ENCODE measurements around the gene USP11. TPM values are rescaled to one million over a fixed set of nuclear protein-coding genes. Genes with fewer than 3 reads are reported as not detected.
A peak's percentile ranks its signal among the peaks of the same experiment; 100 is the strongest.

The USP11 gene
- total RNA-seq, 6 experiments from 2014 or later, result 55.2 to 68.7 (median 62.8) TPM

GRCh38 chrX:47204970-47205369 is 27.8 kb upstream of the USP11 start:
- no peak overlapping the region for H3K27ac Mint-ChIP-seq
- no peak for DNase-seq
- H3K36me3 Mint-ChIP-seq (ENCODE audit: low read depth), result peaks cover 11% of the 10 kb centered on the region; the same call in 1 of the 2 replicates
- no peak for TF ChIP-seq CTCF (IDR thresholded peaks at IDR 0.05)
- H3K9me3 Mint-ChIP-seq, result no peaks in the 10 kb centered on the region
- H3K4me3 Mint-ChIP-seq, result no peak overlapping the region
- no peaks in the 10 kb centered on the region for H3K27me3 Mint-ChIP-seq (ENCODE audit: insufficient read depth)
- H3K4me1 Mint-ChIP-seq (ENCODE audit: low read depth), result no peaks in the 10 kb centered on the region

GRCh38 chrX:47206316-47206715 is 26.5 kb upstream of the USP11 start:
- no peak for DNase-seq
- no peaks in the 10 kb centered on the region for H3K4me1 Mint-ChIP-seq (ENCODE audit: low read depth)

DNA sequence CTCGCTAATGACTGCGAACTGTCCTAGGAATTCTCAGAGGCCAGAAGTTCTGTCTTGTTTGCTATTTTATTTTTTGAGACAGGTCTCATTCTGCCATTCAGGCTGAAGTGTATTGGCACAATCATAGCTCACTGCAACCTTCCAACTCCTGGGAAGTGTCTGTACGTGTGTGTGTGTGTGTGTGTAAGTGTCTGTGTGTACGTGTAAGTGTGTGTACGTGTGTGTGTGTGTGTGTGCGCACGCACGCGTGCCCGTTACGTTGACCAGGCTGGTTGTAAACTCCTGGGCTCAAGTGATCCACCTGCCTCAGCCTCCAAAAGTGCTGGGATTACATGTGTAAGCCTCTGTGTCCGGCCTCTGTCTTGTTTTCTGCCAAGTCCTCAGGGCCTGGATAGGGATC is 24.7 kb upstream of the USP11 start:
- Mint-ChIP-seq H3K36me3 (ENCODE audit: low read depth) (peaks cover 21% of the 10 kb centered on the region; the same call in 1 of the 2 replicates), H3K27ac (no peak overlapping the region), H3K4me3 (no peak overlapping the region), H3K9me3 (no peaks in the 10 kb centered on the region), H3K27me3 (ENCODE audit: insufficient read depth) (no peaks in the 10 kb centered on the region; the same call in 1 of the 2 replicates), H3K4me1 (ENCODE audit: low read depth) (no peaks in the 10 kb centered on the region)
- no peak for TF ChIP-seq CTCF (IDR thresholded peaks at IDR 0.05)
- DNase-seq, result no peak

More at GRCh38 chrX:47206316-47206715, 26.5 kb upstream of the USP11 start:
- H3K27me3 Mint-ChIP-seq (ENCODE audit: insufficient read depth), result no peaks in the 10 kb centered on the region
- no peak for TF ChIP-seq CTCF (IDR thresholded peaks at IDR 0.05)
- H3K36me3 Mint-ChIP-seq (ENCODE audit: low read depth), result peaks cover 14% of the 10 kb centered on the region; the same call in 1 of the 2 replicates
- no peak overlapping the region for H3K4me3 Mint-ChIP-seq
- peak overlapping the region; percentile 54; the same call in 1 of the 2 replicates for H3K27ac Mint-ChIP-seq
- H3K9me3 Mint-ChIP-seq, result no peaks in the 10 kb centered on the region

DNA sequence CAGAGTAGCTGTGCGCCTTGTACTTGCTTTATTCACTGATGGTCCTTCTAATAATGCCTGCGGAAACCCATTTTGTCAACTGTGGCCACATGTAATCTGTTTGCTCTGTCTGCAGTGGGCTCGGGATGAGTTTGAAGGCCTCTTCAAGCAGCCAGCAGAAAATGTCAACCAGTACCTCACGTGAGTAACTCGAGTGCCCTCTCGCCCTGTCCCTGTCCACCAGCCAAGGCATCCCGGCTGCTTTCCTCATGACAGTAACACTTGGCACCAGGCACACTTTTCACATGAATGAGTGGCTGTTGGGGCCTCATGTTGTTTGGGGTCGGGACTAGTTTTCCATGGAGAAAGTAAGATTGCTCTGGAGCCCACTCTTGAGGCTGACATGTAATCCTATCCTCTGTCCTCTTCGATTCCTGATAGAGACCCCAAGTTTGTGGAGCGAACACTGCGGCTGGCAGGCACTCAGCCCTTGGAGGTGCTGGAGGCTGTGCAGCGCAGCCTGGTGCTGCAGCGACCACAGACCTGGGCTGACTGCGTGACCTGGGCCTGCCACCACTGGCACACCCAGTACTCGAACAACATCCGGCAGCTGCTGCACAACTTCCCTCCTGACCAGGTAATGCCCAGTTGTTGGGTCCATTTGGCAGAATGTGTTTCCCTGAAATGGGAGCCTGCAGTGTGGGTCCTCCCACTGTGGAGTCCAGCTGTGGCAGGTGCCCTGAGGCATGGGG is 23.1 kb upstream of the USP11 start:
- no peak for DNase-seq
- no peak for TF ChIP-seq CTCF (IDR thresholded peaks at IDR 0.05)
- peaks cover 20% of the 10 kb centered on the region; the same call in 1 of the 2 replicates for H3K36me3 Mint-ChIP-seq (ENCODE audit: low read depth)

DNA sequence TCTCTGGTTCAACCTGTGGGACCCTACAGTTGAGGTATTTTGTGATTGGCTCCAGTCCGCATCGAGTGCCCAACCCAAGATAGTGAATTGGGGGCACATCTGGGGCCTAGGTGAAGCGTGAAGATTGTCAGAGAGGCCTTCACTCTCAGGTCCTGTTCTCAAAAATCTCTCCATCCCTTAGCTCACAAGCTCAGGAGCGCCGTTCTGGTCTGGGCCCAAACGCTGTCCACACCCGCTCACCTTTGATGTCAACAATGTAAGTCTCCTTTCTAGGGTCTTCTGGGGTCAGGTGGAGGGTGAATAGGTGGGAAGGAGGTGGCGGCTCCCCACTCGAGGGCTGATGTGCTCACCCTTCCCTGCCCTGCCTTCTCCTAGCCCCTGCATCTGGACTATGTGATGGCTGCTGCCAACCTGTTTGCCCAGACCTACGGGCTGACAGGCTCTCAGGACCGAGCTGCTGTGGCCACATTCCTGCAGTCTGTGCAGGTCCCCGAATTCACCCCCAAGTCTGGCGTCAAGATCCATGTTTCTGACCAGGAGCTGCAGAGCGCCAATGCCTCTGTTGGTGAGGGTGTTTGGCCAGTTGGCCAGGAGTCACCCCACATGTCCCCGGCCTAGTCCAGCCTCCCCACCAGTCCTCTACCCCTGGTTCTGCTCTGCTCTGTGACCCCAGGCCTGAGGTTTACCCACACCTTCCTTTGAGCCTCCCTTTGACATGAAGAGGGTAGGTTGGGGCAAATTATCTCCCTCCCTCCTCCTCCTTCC is 22.0 kb upstream of the USP11 start:
- no peak for TF ChIP-seq CTCF (IDR thresholded peaks at IDR 0.05)
- Mint-ChIP-seq H3K27ac (no peak overlapping the region; the same call in 1 of the 2 replicates), H3K36me3 (ENCODE audit: low read depth) (peaks cover 16% of the 10 kb centered on the region; the same call in 1 of the 2 replicates), H3K27me3 (ENCODE audit: insufficient read depth) (peaks cover 2% of the 10 kb centered on the region), H3K4me1 (ENCODE audit: low read depth) (peaks cover 2% of the 10 kb centered on the region), H3K4me3 (no peak overlapping the region), H3K9me3 (no peaks in the 10 kb centered on the region)
- no peak for DNase-seq

More for the DNA sequence above, 23.1 kb upstream of the USP11 start:
- Mint-ChIP-seq H3K27ac (no peak overlapping the region), H3K27me3 (ENCODE audit: insufficient read depth) (no peaks in the 10 kb centered on the region; the same call in 1 of the 2 replicates), H3K9me3 (no peaks in the 10 kb centered on the region), H3K4me3 (no peak overlapping the region), H3K4me1 (ENCODE audit: low read depth) (no peaks in the 10 kb centered on the region)

Measured in HFFc6 (cell line).